Measurements from ENCODE around the gene KCNN3. TPM values are rescaled to one million over a fixed set of nuclear protein-coding genes. Genes with fewer than 3 reads are reported as not detected.

The KCNN3 gene
- total RNA-seq, 1 donor, result not detected

DNA sequence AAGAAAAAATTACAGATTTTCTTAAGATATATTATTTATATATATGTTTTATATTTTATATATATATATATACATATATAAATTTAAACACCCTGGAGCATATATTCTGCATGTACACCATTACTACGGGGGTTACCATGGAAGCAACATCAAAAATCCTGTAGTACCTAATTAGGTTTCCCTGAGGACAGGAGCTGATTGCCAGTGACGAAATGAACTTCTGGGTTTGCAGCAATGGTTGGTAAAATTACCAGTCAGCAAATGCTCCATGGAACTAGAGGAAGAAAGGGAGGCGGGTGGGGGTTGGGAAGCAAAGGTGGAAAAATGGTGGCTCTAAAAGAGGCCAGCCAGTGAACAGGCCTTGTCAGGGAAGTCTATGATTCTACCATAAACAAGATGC is 89.5 kb downstream of the KCNN3 start:
- H3K4me3 ChIP-seq (ENCODE audit: low read depth, low read length), result no peak overlapping the region
- no peak for DNase-seq (ENCODE audit: low read depth)
- TF ChIP-seq CTCF (IDR thresholded peaks at IDR 0.05; ENCODE audit: insufficient read depth, low read depth, low read length), result no peak

- DNase-seq (ENCODE audit: low read depth), result no peak
- TF ChIP-seq CTCF (IDR thresholded peaks at IDR 0.05; ENCODE audit: insufficient read depth, low read depth, low read length), result no peak
- H3K4me3 ChIP-seq (ENCODE audit: low read depth, low read length), result no peak overlapping the region
Observed at GRCh38 chr1:154779551-154780189, 90.4 kb downstream of the KCNN3 start.

- no peak overlapping the region for H3K4me3 ChIP-seq (ENCODE audit: low read depth, low read length)
- no peak for TF ChIP-seq CTCF (IDR thresholded peaks at IDR 0.05; ENCODE audit: insufficient read depth, low read depth, low read length)
- DNase-seq (ENCODE audit: low read depth), result no peak
Observed at GRCh38 chr1:154778944-154779343, 91.1 kb downstream of the KCNN3 start.

- no peak for DNase-seq (ENCODE audit: low read depth)
- no peak for TF ChIP-seq CTCF (IDR thresholded peaks at IDR 0.05; ENCODE audit: insufficient read depth, low read depth, low read length)
- H3K4me3 ChIP-seq (ENCODE audit: low read depth, low read length), result no peak overlapping the region
Observed at GRCh38 chr1:154778275-154778674, 91.8 kb downstream of the KCNN3 start.

- no peak overlapping the region for H3K4me3 ChIP-seq (ENCODE audit: low read depth, low read length)
- TF ChIP-seq CTCF (IDR thresholded peaks at IDR 0.05; ENCODE audit: insufficient read depth, low read depth, low read length), result no peak
- DNase-seq (ENCODE audit: low read depth), result no peak
Observed at GRCh38 chr1:154777781-154778180, 92.3 kb downstream of the KCNN3 start.

GRCh38 chr1:154777154-154777553 is 92.9 kb downstream of the KCNN3 start:
- TF ChIP-seq CTCF (IDR thresholded peaks at IDR 0.05; ENCODE audit: insufficient read depth, low read depth, low read length), result no peak
- H3K4me3 ChIP-seq (ENCODE audit: low read depth, low read length), result no peak overlapping the region
- DNase-seq (ENCODE audit: low read depth), result no peak
